K562 (cell line): ENCODE data around the gene GSG1L2. TPM values are rescaled to one million over a fixed set of nuclear protein-coding genes. Genes with fewer than 3 reads are reported as not detected.

Experiments
- ATAC-seq: fragments of 200-7000 bp; cut with Tn5 transposase; 3 replicates; pipeline ENCODE4 v1.9.1; 2020; ENCODE audit warnings: moderate library complexity
- BruUV-seq: library from RNA; stranded (reverse); fragments of 400-500 nt; replicated peaks from 2 replicates; lab custom pipeline; 2021; lab: Mats Ljungman, UMichigan
- CTCF ChIA-PET: fragments of 300-600 bp; formaldehyde crosslinking; extraction: SDS; loops from one replicate; lab custom pipeline; 2021; ENCODE audit warnings: low intra/inter-chr PET ratio; lab: Yijun Ruan, JAX
- POLR2A ChIA-PET: fragments of 300-600, 350-650 bp; sonication (Branson Sonifier 250); formaldehyde crosslinking; extraction: SDS; loops from one replicate; lab custom pipeline; 2021; ENCODE audit warnings: antibody characterized with exemption, inconsistent platforms; lab: Yijun Ruan, JAX
- DNase-seq, 4 experiments: peaks; one replicate each; pipeline versions ENCODE4 v3.0.0 to v3.0.0-alpha.2; 2011 to 2018; ENCODE audit warnings: low spot score in 3 of 4, mixed read lengths in 3 of 4; ENCODE audit errors: extremely low read depth in 1 of 4
- FAIRE-seq: peaks from 2 replicates; lab custom pipeline; 2011; peaks lifted over from hg19 to GRCh38; lab: Jason Lieb, UNC
- H2AFZ ChIP-seq: 2 replicates; pipeline ENCODE4 v1.6.0; 2011; ENCODE audit warnings: low read depth, low read length, control low read depth, inconsistent platforms
- H3K27ac ChIP-seq: fragments of 200-600 bp; 3 replicates; pipeline ENCODE4 v1.8.0; 2011; ENCODE audit warnings: low read depth, mild to moderate bottlenecking, control low read depth, inconsistent platforms, low read length, moderate library complexity, mixed read lengths; ENCODE audit errors: extremely low read depth
- H3K27me3 ChIP-seq, 2 experiments: fragments of 300-600 bp in 1 of 2; 2 replicates in 1 of 2; 3 replicates in 1 of 2; pipeline versions ENCODE4 v1.6.0 to v1.8.0; 2011; ENCODE audit warnings: inconsistent platforms in 2 of 2, low read length in 2 of 2, mild to moderate bottlenecking in 1 of 2, mixed read lengths in 1 of 2, moderate library complexity in 1 of 2; ENCODE audit not compliant: control insufficient read depth in 2 of 2, insufficient read depth in 2 of 2
- H3K36me3 ChIP-seq: fragments of 300-600 bp; 3 replicates; pipeline ENCODE4 v1.8.0; 2011; ENCODE audit warnings: mild to moderate bottlenecking, low read length, inconsistent platforms; ENCODE audit not compliant: control insufficient read depth, insufficient read depth
- H3K4me1 ChIP-seq, 2 experiments: fragments of 200-600 bp in 1 of 2; replicated peaks in 1 of 2; 2 replicates in 1 of 2; 3 replicates in 1 of 2; pipeline versions ENCODE4 v1.5.1 to v1.8.0; 2011; ENCODE audit warnings: inconsistent platforms in 2 of 2, low read length in 2 of 2, mild to moderate bottlenecking in 1 of 2, mixed read lengths in 1 of 2, moderate library complexity in 1 of 2; ENCODE audit not compliant: control insufficient read depth in 2 of 2, insufficient read depth in 2 of 2
- H3K4me2 ChIP-seq: 2 replicates; pipeline ENCODE4 v1.6.1; 2011; ENCODE audit warnings: low read length, control low read depth, inconsistent platforms, mixed read lengths; ENCODE audit not compliant: insufficient read depth
- H3K4me3 ChIP-seq: fragments of 200-600 bp; sonication (generic), shearing (Covaris generic); 2 replicates; pipeline ENCODE4 v1.5.1; 2016; ENCODE audit warnings: control low read depth, inconsistent platforms
- H3K79me2 ChIP-seq: fragments of 200-600 bp; 3 replicates; pipeline ENCODE4 v1.8.0; 2011; ENCODE audit warnings: low read length, inconsistent platforms; ENCODE audit not compliant: control insufficient read depth, insufficient read depth
- H3K9ac ChIP-seq, 2 experiments: 2 replicates each; pipeline versions ENCODE4 v1.6.0 to v1.6.1; 2011; ENCODE audit warnings: low read depth in 2 of 2, low read length in 2 of 2, control low read depth in 1 of 2, inconsistent platforms in 1 of 2, mild to moderate bottlenecking in 1 of 2, mixed read lengths in 1 of 2; ENCODE audit not compliant: insufficient read depth in 1 of 2
- H3K9me1 ChIP-seq: one replicate; pipeline ENCODE4 v1.6.0; 2011; ENCODE audit warnings: inconsistent platforms, mild to moderate bottlenecking, low read length, moderate library complexity; ENCODE audit not compliant: control insufficient read depth, insufficient read depth
- H3K9me3 ChIP-seq: replicated peaks from 2 replicates; pipeline ENCODE4 v1.5.1; 2011; ENCODE audit warnings: low read depth, low read length, inconsistent platforms; ENCODE audit not compliant: control insufficient read depth, insufficient read depth
- H4K20me1 ChIP-seq: replicated peaks from 2 replicates; pipeline ENCODE4 v1.6.1; 2011; ENCODE audit warnings: low read length, inconsistent platforms, mixed read lengths; ENCODE audit not compliant: control insufficient read depth, insufficient read depth
- MAFK ChIP-seq: IDR thresholded peaks from 2 replicates; pipeline ENCODE4 v1.6.1; 2011; ENCODE audit warnings: low read length, improper control_type of control experiment
- MITF ChIP-seq: IDR thresholded peaks from 2 replicates; pipeline ENCODE4 v1.6.1; 2014; ENCODE audit warnings: antibody characterized with exemption
- STAG1 ChIP-seq: sonication (generic); formaldehyde crosslinking; IDR thresholded peaks from 2 replicates; pipeline ENCODE4 v1.5.0; 2020; ENCODE audit warnings: missing genetic modification reagents, borderline replicate concordance
- ZNF318 ChIP-seq, 2 experiments: fragments of 450-650 bp; IDR thresholded peaks; 2 replicates each; pipeline ENCODE4 v1.6.1; 2016; ENCODE audit warnings: mild to moderate bottlenecking in 2 of 2, borderline replicate concordance in 1 of 2, low read depth in 1 of 2, moderate library complexity in 1 of 2
- ZNF57 ChIP-seq: fragments of 450-650 bp; formaldehyde crosslinking; IDR thresholded peaks from 2 replicates; pipeline ENCODE4 v1.4.0; 2020; ENCODE audit warnings: mild to moderate bottlenecking, moderate library complexity
- ZNF77 ChIP-seq: fragments of 250-450 bp; sonication (Bioruptor Pico); IDR thresholded peaks from 2 replicates; pipeline ENCODE4 v1.5.0; 2020
- ZNF79 ChIP-seq: fragments of 250-450 bp; sonication (Bioruptor Pico); IDR thresholded peaks from 2 replicates; pipeline ENCODE4 v1.4.0; 2020; ENCODE audit warnings: low read depth, mild to moderate bottlenecking, moderate library complexity
- WGBS: fragments of 100-300 bp; shearing (Covaris generic); methylation state at CpG from one replicate; pipeline ENCODE4 v1.1.6; 2016; ENCODE audit warnings: low coverage, mixed read lengths; ENCODE audit not compliant: insufficient coverage; ENCODE audit errors: missing lambda C conversion rate; 5-methylcytosine and 5-hydroxymethylcytosine counted together
- in situ Hi-C: fragments of 300-500 bp; cut with MboI; formaldehyde crosslinking; loops from 4 replicates; pipeline ENCODE4 v1.15.0; 2018; ENCODE audit warnings: inconsistent platforms, mixed read lengths
- intact Hi-C: fragments of 100-400 bp; cut with micrococcal nuclease; formaldehyde crosslinking; loops from 2 replicates; pipeline ENCODE4 v1.14.2; 2022
- polyA plus RNA-seq, 8 experiments: library from polyadenylated mRNA; depleted of rRNA in 4 of 8; stranded (reverse) in 5 of 8; unstranded in 3 of 8; fragments of >200 nt; fragmentation: Nextera tagmentation in 2 of 8; fragmentation: Illumina TruSeq in 1 of 8; extraction: Ambion mirVana in 2 of 8; extraction: Trizol in 1 of 8; gene quantifications; 2 replicates each; pipeline versions ENCODE4 v1.2.1 to v1.2.3, GENCODE V29; 2011 to 2014; ENCODE audit warnings: inconsistent platforms in 1 of 8, missing spikeins in 1 of 8
- total RNA-seq, 7 experiments: library from RNA; depleted of rRNA in 6 of 7; stranded (reverse); fragments of >200 nt in 6 of 7; fragmentation: Illumina TruSeq in 2 of 7; extraction: Trizol in 2 of 7; gene quantifications; 2 replicates each; pipeline versions ENCODE4 v1.2.1 to v1.2.3, GENCODE V29; 2011 to 2021; ENCODE audit warnings: low replicate concordance in 1 of 7

GSG1L2 gene
- total and polyA plus RNA-seq, 9 of the 15 experiments (the other 6 are each of a cell fraction or from before 2014, with no cell fraction given) = not detected

- BruUV-seq = no TSS peak
- no peaks in the 10 kb centered on the region for H3K79me2 ChIP-seq
- H3K36me3 ChIP-seq = no peaks in the 10 kb centered on the region
- no peaks in the 10 kb centered on the region for H3K9me3 ChIP-seq
- H3K9me1 ChIP-seq = no peaks in the 10 kb centered on the region
- 0% methylated on average over 2 of the region's 2 CpGs for WGBS
- ATAC-seq (no peak), DNase-seq (no peak), FAIRE-seq (no peak)
- ChIA-PET CTCF (no interaction called here), POLR2A (no interaction called here)
- TF ChIP-seq MITF = no peak
- no peak for TF ChIP-seq STAG1 (CRISPR knock-in tag)
- TF ChIP-seq ZNF77 (CRISPR knock-in tag) = no peak
- TF ChIP-seq ZNF79 (CRISPR knock-in tag) = no peak
- no peak overlapping the region for H3K9ac ChIP-seq
- no peaks in the 10 kb centered on the region for H3K4me1 ChIP-seq
- H3K4me2 ChIP-seq = no peak overlapping the region
- H3K27ac ChIP-seq = no peak overlapping the region
- no peaks in the 10 kb centered on the region for H4K20me1 ChIP-seq
- no peak overlapping the region for H2AFZ ChIP-seq
- H3K4me3 ChIP-seq = no peak overlapping the region
- intact Hi-C loops = no loop called here
- H3K27me3 ChIP-seq = no peaks in the 10 kb centered on the region; a peak in 1 of 5 replicates
- in situ Hi-C loops = no loop called here
Measured at GRCh38 chr17:9830711-9831110, 8.8 kb upstream of the GSG1L2 start.

- no peak for ATAC-seq
- BruUV-seq = no TSS peak
- POLR2A ChIA-PET = no interaction called here
- in situ Hi-C loops = no loop called here
- intact Hi-C loops = no loop called here
- no peak overlapping the region for H2AFZ ChIP-seq
- no peak for DNase-seq
- H3K4me1 ChIP-seq = no peaks in the 10 kb centered on the region
- no peak overlapping the region for H3K4me2 ChIP-seq
- no peaks in the 10 kb centered on the region for H3K79me2 ChIP-seq
- WGBS = 0% methylated on average over 2 of the region's 2 CpGs
- H3K27me3 ChIP-seq = no peaks in the 10 kb centered on the region
- no peak overlapping the region for H3K9ac ChIP-seq
- FAIRE-seq = no peak
- H3K27ac ChIP-seq = no peak overlapping the region
- H3K9me1 ChIP-seq = no peaks in the 10 kb centered on the region
- no peak overlapping the region for H3K4me3 ChIP-seq
- H4K20me1 ChIP-seq = no peaks in the 10 kb centered on the region
- H3K36me3 ChIP-seq = no peaks in the 10 kb centered on the region
- no peaks in the 10 kb centered on the region for H3K9me3 ChIP-seq
- CTCF ChIA-PET = no interaction called here
- no peak for TF ChIP-seq ZNF57 (CRISPR knock-in tag)
- no peak for TF ChIP-seq ZNF318 (IDR thresholded peaks at IDR 0.05; ENCODE audit: borderline replicate concordance in 1 of 2, low read depth in 1 of 2)
- TF ChIP-seq MAFK = no peak
Measured at GRCh38 chr17:9829343-9829742, 7.5 kb upstream of the GSG1L2 start.
